Brain microvascular endothelial cell (primary cell): ENCODE measurements around the gene TRAF3IP1.

Experiments
- DNase-seq: peaks from one replicate; pipeline ENCODE4 v3.0.0-alpha.2; 2020
- H3K27ac ChIP-seq: fragments of 250-450 bp; sonication (Bioruptor Pico); 2 replicates; pipeline ENCODE4 v1.5.1; 2020; ENCODE audit warnings: mild to moderate bottlenecking, moderate library complexity
- H3K27me3 ChIP-seq: fragments of 250-450 bp; sonication (Bioruptor Pico); replicated peaks from 2 replicates; pipeline ENCODE4 v1.5.1; 2020; ENCODE audit warnings: mild to moderate bottlenecking
- H3K36me3 ChIP-seq: fragments of 250-450 bp; sonication (Bioruptor Pico); replicated peaks from 2 replicates; pipeline ENCODE4 v1.5.1; 2020; ENCODE audit warnings: mild to moderate bottlenecking
- H3K4me3 ChIP-seq: 2 replicates; pipeline ENCODE4 v1.5.1; 2011; ENCODE audit warnings: low read depth, mild to moderate bottlenecking, control low read depth, low read length, moderate library complexity
- in situ Hi-C: cut with HindIII; loops from 2 replicates; pipeline ENCODE4 v1.10.0; 2017; ENCODE audit warnings: low sequenced_read_pairs, low pct_ligation_motif_present
- TF ChIP-seq, protein P1 (sequence below): IDR thresholded peaks from 2 replicates; pipeline ENCODE4 v1.5.1; 2011; ENCODE audit warnings: low read depth, mild to moderate bottlenecking, moderate library complexity, low read length, control low read depth, inconsistent platforms; ENCODE audit errors: missing control alignments

TRAF3IP1 gene

DNA sequence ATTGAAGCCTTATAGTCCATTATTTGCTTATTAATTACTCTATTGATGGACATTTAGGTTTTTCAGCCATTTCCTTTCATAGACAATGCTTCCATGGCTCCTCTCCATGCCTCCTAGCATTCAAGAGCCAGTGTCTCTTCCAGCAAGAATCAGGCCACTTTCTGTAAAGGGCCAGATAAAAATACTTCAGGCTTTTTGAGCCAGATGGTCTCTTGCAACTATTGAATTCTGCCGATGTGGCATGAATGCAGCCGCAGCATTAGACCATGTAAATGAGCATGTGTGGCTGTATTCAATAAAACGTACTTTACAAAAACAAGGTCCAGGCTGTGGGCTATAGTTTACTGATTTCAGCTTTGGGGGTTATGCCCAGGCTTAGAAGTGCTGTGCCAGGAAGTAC is 38.5 kb downstream of the TRAF3IP1 start:
- no peak overlapping the region for H3K27ac ChIP-seq
- in situ Hi-C loops: loop anchor here (25.0 kb wide), 1 partner anchor 104 kb away; no protein-coding TSS in a partner anchor
- TF ChIP-seq, protein P1, sequence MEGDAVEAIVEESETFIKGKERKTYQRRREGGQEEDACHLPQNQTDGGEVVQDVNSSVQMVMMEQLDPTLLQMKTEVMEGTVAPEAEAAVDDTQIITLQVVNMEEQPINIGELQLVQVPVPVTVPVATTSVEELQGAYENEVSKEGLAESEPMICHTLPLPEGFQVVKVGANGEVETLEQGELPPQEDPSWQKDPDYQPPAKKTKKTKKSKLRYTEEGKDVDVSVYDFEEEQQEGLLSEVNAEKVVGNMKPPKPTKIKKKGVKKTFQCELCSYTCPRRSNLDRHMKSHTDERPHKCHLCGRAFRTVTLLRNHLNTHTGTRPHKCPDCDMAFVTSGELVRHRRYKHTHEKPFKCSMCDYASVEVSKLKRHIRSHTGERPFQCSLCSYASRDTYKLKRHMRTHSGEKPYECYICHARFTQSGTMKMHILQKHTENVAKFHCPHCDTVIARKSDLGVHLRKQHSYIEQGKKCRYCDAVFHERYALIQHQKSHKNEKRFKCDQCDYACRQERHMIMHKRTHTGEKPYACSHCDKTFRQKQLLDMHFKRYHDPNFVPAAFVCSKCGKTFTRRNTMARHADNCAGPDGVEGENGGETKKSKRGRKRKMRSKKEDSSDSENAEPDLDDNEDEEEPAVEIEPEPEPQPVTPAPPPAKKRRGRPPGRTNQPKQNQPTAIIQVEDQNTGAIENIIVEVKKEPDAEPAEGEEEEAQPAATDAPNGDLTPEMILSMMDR: no peak
- DNase-seq: no peak
- H3K36me3 ChIP-seq: peaks cover 6% of the 10 kb centered on the region
- no peak overlapping the region for H3K4me3 ChIP-seq
- no peaks in the 10 kb centered on the region for H3K27me3 ChIP-seq

GRCh38 chr2:238359403-238359802 is 39.1 kb downstream of the TRAF3IP1 start:
- in situ Hi-C loops: loop anchor here (25.0 kb wide), 1 partner anchor 103 kb away; no protein-coding TSS in a partner anchor
- Histone ChIP-seq H3K4me3 (no peak overlapping the region), H3K36me3 (peaks cover 6% of the 10 kb centered on the region), H3K27ac (no peak overlapping the region), H3K27me3 (no peaks in the 10 kb centered on the region)
- DNase-seq: no peak
- TF ChIP-seq, protein P1: no peak

DNA sequence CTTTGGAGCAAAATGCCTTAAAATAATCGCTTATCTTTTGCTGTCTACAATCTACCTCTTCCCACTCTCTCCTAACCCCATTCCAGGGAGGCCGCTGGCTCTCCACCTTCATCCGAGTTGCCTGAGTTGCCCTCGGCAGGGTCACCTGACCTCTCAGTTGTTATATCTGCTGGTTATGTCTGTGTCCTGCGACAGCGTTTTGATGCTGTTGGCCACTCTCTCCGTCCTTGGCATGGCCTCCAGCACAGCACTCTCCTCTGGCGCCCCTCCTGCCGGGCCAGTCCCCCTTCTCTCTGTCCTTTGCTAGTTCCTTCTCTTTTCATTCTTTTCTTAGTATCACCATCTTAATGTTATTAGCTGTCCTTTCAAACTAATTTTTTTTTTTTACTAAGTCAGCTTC is 41.6 kb downstream of the TRAF3IP1 start:
- TF ChIP-seq, protein P1: no peak
- Histone ChIP-seq H3K27me3 (no peaks in the 10 kb centered on the region), H3K36me3 (peaks cover 3% of the 10 kb centered on the region), H3K4me3 (no peak overlapping the region), H3K27ac (no peak overlapping the region)
- in situ Hi-C loops: loop anchor here (25.0 kb wide), 1 partner anchor 100 kb away; no protein-coding TSS in a partner anchor
- no peak for DNase-seq

DNA sequence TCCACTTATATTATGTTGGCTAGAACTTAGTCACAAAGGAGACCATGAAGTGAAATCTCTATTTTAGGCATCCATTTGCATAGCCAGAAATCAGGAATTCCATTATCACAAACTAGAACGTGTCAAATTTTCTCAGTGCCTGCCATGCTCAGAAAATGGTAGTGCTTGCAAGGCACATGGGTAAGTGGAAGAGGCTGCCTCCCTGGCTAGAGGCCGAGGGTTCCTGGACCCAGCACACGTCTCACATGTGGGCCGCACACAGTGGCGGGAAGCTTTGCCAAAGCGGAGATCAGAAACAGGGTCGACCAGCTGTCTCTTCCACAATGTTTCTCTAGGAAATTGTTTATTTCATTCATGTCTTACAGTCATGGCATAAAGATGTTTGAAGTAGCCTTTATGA is 42.3 kb downstream of the TRAF3IP1 start:
- peaks cover 3% of the 10 kb centered on the region for H3K36me3 ChIP-seq
- H3K4me3 ChIP-seq: no peak overlapping the region
- no peak overlapping the region for H3K27ac ChIP-seq
- TF ChIP-seq, protein P1: no peak
- no peak for DNase-seq
- in situ Hi-C loops: loop anchor here (25.0 kb wide), 1 partner anchor 100 kb away; no protein-coding TSS in a partner anchor
- no peaks in the 10 kb centered on the region for H3K27me3 ChIP-seq

GRCh38 chr2:238369591-238370040 is 49.3 kb downstream of the TRAF3IP1 start:
- in situ Hi-C loops: loop anchor here (25.0 kb wide), 1 partner anchor 93 kb away; no protein-coding TSS in a partner anchor
- no peak overlapping the region for H3K4me3 ChIP-seq
- no peak for DNase-seq

More at GRCh38 chr2:238369591-238370040, 49.3 kb downstream of the TRAF3IP1 start:
- no peaks in the 10 kb centered on the region for H3K36me3 ChIP-seq
- TF ChIP-seq, protein P1: no peak
- no peak overlapping the region for H3K27ac ChIP-seq
- H3K27me3 ChIP-seq: no peaks in the 10 kb centered on the region
